Islet of Langerhans (tissue), 1 donor: ENCODE measurements around the gene MCRIP2.

Source experiments
- FAIRE-seq: peaks from one replicate; lab custom pipeline; 2011; peaks lifted over from hg19 to GRCh38; lab: Jason Lieb, UNC

MCRIP2 gene

GRCh38 chr16:633336-634050 lies 8.1 kb upstream of the MCRIP2 start:
- FAIRE-seq, result no peak

- FAIRE-seq, result no peak
Observed at GRCh38 chr16:634051-634670, 7.5 kb upstream of the MCRIP2 start.

- FAIRE-seq, result no peak
Observed at GRCh38 chr16:634996-635395, 6.6 kb upstream of the MCRIP2 start.

GRCh38 chr16:635573-636205 lies 5.9 kb upstream of the MCRIP2 start:
- no peak for FAIRE-seq

- FAIRE-seq, result peak; percentile 71
Observed at GRCh38 chr16:636206-637080, 5.2 kb upstream of the MCRIP2 start, which contains the start of gene METTL26. Gene METTL26, minus strand, starts transcription at chr16:636305. Its CDS starts 15 bp downstream, at chr16:636290.

- no peak for FAIRE-seq
Observed at GRCh38 chr16:637081-638018, 4.3 kb upstream of the MCRIP2 start.

- FAIRE-seq, result no peak
Observed at GRCh38 chr16:638034-638543, 3.5 kb upstream of the MCRIP2 start.

DNA sequence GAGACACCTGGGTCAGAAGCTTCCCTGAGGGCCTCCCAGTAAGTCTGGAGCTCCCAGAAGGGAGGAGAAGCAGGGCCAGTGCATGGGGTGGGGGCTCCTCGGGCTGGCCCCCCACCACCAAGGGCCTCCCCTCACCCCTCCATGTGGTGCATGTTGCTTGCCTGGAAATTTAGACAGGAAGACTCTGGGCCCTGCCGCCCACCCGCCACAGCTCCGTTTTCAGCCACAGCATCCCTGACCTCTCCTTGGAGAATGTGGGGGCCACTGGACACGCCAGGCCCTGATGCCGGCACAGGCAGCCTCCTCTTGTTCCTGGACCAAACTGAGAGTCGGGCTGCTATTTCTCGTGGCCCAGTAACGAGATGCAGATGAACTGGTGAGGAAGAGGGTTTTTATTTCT lies 2.8 kb upstream of the MCRIP2 start:
- no peak for FAIRE-seq

DNA sequence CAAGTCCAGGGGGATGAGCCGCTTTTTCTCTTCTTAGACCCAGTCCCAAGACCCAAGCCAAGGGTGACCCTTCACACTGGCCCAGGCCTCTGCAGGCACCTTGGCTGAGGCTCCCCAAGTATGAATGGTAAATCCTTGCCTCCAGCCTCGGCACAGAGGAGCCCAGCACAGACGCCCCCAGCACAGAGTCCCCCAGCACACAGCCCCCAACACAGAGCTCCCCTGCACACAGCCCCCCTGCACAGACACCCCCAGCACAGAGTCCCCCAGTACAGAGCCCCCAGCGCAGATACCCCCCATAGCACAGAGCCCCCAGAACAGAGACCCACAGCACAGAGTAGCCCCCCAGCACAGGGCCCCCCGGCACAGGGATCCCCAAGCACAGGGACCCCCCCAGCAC lies 1.0 kb upstream of the MCRIP2 start:
- no peak for FAIRE-seq

DNA sequence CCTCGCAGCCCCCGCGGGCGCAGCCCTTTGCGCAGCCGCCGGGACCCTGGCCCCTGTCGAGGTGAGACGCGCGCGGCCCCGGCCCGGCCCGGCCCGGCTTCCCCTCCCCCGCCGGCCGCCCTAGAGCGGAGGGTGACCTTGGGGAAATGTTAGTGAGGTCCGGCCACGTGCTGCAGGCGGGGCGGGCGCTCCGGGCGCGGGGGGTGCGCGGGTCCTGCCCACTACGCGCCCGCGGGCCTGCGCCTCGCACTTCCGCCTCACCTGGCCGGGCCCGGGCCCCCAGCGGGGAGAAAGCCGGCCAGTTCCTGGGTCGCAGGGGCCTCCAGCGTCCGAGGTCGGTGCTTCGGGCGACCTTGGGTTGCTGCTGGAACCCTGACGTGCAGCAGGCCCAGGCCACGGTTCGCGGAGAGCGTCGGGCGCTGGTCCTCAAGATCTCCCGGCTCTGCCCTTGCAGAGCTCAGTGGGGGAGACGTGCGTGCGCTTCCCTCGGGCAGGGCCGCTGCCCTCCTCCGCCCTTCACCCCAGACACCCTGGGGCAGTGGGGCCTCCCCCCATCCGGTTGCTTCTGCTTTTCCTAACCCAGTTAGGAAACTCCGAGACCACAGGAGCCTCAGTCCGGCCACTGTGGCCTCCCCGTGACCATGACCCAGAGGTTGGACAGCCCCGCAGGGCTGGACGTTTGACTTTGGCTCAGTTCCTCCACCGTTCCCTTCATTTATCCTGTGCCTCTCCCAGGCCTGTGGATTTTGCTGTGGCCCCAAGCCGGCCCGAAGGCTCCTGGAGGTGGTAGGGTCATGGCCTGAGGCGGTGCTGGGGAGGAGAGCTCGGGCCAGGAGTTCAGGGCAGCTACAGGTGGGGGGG lies 791 bp downstream of the MCRIP2 start:
- no peak for FAIRE-seq

DNA sequence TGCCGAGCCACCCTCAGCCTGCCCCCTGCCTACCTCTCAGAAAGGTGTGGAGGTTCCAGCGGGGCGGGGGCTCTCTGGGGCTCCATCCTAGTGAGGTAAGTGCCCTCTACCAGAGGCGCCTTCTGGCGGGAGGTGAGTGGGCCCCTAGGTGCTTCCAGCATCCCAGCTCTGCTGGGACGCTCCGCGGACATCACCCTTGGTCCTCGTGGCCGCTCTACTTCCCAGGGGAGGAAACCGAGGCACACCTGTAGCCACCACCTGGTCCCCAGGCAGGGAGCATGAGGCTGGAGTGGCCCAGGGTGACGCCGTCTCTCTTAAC lies 1.4 kb downstream of the MCRIP2 start:
- FAIRE-seq, result no peak

- no peak for FAIRE-seq
Observed at GRCh38 chr16:644556-644955, 2.9 kb downstream of the MCRIP2 start.

DNA sequence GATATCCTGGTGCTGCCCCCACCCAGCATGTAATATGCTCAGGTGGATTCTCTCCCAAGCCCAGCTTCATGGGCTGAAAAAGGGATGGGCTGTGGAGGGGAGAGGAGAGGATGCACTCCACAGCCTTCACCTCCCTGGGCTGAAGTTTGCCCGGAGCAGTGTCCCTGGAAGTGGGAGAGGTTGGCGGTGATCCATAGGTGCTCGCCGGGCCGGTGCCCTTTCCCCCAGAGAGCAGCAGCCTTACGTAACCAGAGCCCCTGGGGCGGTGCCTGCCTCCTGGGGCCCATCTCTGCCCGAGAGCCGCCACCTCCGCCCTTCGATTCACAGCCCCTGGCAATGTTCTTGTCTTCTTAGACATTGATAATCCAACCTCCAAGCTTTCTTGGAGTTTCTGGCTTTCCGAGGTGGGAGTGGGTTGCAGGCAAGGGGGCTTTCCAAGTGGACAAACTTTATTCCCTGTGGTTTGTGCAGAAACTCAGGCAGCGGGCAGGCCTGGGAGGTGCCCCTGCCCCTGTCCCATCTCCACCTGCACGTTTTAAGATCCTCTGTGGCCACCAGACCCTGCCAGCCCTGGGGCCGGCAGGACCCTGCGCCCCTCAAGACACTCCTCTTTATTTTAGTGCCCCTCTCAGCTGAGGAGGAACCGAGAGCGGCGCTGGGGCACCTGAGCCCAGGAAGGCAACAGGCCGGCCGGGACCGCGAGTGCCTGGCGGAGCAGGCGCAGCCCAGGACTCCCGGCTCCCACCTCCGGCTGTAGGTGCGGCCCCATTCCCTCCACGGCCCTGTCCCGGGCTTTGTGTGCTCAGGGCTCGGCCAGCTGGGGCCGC lies 4.4 kb downstream of the MCRIP2 start:
- no peak for FAIRE-seq

- FAIRE-seq, result no peak
Observed at GRCh38 chr16:646679-647172, 5.1 kb downstream of the MCRIP2 start.

- FAIRE-seq, result no peak
Observed at GRCh38 chr16:647173-647902, 5.7 kb downstream of the MCRIP2 start.

GRCh38 chr16:648071-648780 lies 6.6 kb downstream of the MCRIP2 start:
- no peak for FAIRE-seq

GRCh38 chr16:648781-649589 lies 7.4 kb downstream of the MCRIP2 start, which contains the start of gene WDR90:
Gene WDR90, plus strand, starts transcription at chr16:649365. Its CDS starts 52 bp downstream, at chr16:649417.
- peak; percentile 66 for FAIRE-seq
